Esophagus (tissue), 2 donors: ENCODE measurements around the gene ABHD15. TPM values are rescaled to one million over a fixed set of nuclear protein-coding genes. Genes with fewer than 3 reads are reported as not detected.
A peak's percentile ranks its signal among the peaks of the same experiment; 100 is the strongest.

Source experiments
- H3K27ac ChIP-seq, 2 donors: one replicate each; pipeline ENCODE4 v1.5.1; 2013; ENCODE audit warnings: low read depth in 2 of 2, mild to moderate bottlenecking in 2 of 2, inconsistent platforms in 1 of 2, low read length in 1 of 2, moderate library complexity in 1 of 2
- H3K27me3 ChIP-seq, 2 donors: one replicate each; pipeline ENCODE4 v1.6.1; 2013; ENCODE audit warnings: low read length in 2 of 2, control low read depth in 1 of 2, mild to moderate bottlenecking in 1 of 2; ENCODE audit not compliant: insufficient read depth in 2 of 2, control insufficient read depth in 1 of 2
- H3K36me3 ChIP-seq, 2 donors: one replicate each; pipeline ENCODE4 v1.6.1; 2013; ENCODE audit warnings: low read length in 1 of 2; ENCODE audit not compliant: control insufficient read depth in 2 of 2, insufficient read depth in 2 of 2
- H3K4me1 ChIP-seq, 2 donors: one replicate each; pipeline ENCODE4 v1.6.1; 2013; ENCODE audit warnings: low read length in 1 of 2; ENCODE audit not compliant: control insufficient read depth in 2 of 2, insufficient read depth in 2 of 2
- H3K4me3 ChIP-seq, 2 donors: one replicate each; pipeline ENCODE4 v1.5.1; 2013; ENCODE audit warnings: low read length in 2 of 2, mild to moderate bottlenecking in 2 of 2, low read depth in 1 of 2, moderate library complexity in 1 of 2
- H3K9me3 ChIP-seq, 2 donors: one replicate each; pipeline ENCODE4 v1.6.1; 2013; ENCODE audit warnings: mild to moderate bottlenecking in 2 of 2, low read depth in 1 of 2, low read length in 1 of 2, moderate library complexity in 1 of 2; ENCODE audit not compliant: control insufficient read depth in 2 of 2, insufficient read depth in 1 of 2
- WGBS, 2 donors: extraction: QIAGEN DNeasy Blood & Tissue Kit; methylation state at CpG; one replicate each; pipeline ENCODE4 v1.1.7; 2013; 5-methylcytosine and 5-hydroxymethylcytosine counted together
- polyA plus RNA-seq, 2 donors: library from polyadenylated mRNA; stranded (reverse); fragments of 200-250 nt; gene quantifications; one replicate each; pipeline ENCODE4 v1.2.3, GENCODE V29; 2013
- donor health status: healthy with polysubstance abuse.
- donor health status: Bipolar disorder and iron deficiency.

Gene ABHD15
- polyA plus RNA-seq, 2 donors: 2.6 to 3.0 TPM

GRCh38 chr17:29583324-29584248 lies 16.7 kb upstream of the ABHD15 start:
- H3K9me3 ChIP-seq: no peaks in the 10 kb centered on the region
- no peaks in the 10 kb centered on the region for H3K27me3 ChIP-seq
- H3K36me3 ChIP-seq: peaks cover 2 to 24% of the 10 kb centered on the region in 2 donors
- WGBS, 2 donors: 65 to 77% methylated on average over 16 of the region's 16 CpGs
- H3K4me3 ChIP-seq: no peak overlapping the region
- peak overlapping the region; percentile 40 to 50 for H3K27ac ChIP-seq
- H3K4me1 ChIP-seq: peaks cover 13 to 48% of the 10 kb centered on the region in 2 donors

- 93% methylated on average over 13 of the region's 13 CpGs for WGBS, 2 donors
- H3K9me3 ChIP-seq: no peaks in the 10 kb centered on the region
- no peak overlapping the region for H3K4me3 ChIP-seq
- peak overlapping the region in 1 of 2 donors; percentile 67 for H3K27ac ChIP-seq
- H3K4me1 ChIP-seq: peaks cover 7 to 40% of the 10 kb centered on the region in 2 donors
- H3K27me3 ChIP-seq: no peaks in the 10 kb centered on the region
- H3K36me3 ChIP-seq: peaks cover 2 to 32% of the 10 kb centered on the region in 2 donors
These were observed 15.9 kb upstream of the ABHD15 start for GRCh38 chr17:29582772-29583171.

GRCh38 chr17:29582254-29582765 lies 15.5 kb upstream of the ABHD15 start:
- Histone ChIP-seq H3K4me1 (peaks cover 7 to 38% of the 10 kb centered on the region in 2 donors), H3K27ac (peak overlapping the region in 1 of 2 donors; percentile 67)
- WGBS, 2 donors: 59 to 76% methylated on average over 10 of the region's 10 CpGs

GRCh38 chr17:29581583-29582253 lies 14.9 kb upstream of the ABHD15 start:
- H3K27me3 ChIP-seq: no peaks in the 10 kb centered on the region
- 53 to 70% methylated on average over 20 of the region's 20 CpGs for WGBS, 2 donors
- H3K4me3 ChIP-seq: no peak overlapping the region
- H3K9me3 ChIP-seq: no peaks in the 10 kb centered on the region
- peak overlapping the region; percentile 50 to 68 for H3K27ac ChIP-seq
- H3K4me1 ChIP-seq: peaks cover 7 to 33% of the 10 kb centered on the region in 2 donors
- H3K36me3 ChIP-seq: peaks cover 2 to 38% of the 10 kb centered on the region in 2 donors

More at GRCh38 chr17:29582254-29582765, 15.5 kb upstream of the ABHD15 start:
- H3K9me3 ChIP-seq: no peaks in the 10 kb centered on the region
- H3K4me3 ChIP-seq: no peak overlapping the region
- no peaks in the 10 kb centered on the region for H3K27me3 ChIP-seq
- H3K36me3 ChIP-seq: peaks cover 2 to 32% of the 10 kb centered on the region in 2 donors

GRCh38 chr17:29579866-29580771 lies 13.3 kb upstream of the ABHD15 start:
- H3K36me3 ChIP-seq: peaks cover 6 to 54% of the 10 kb centered on the region in 2 donors
- H3K27me3 ChIP-seq: no peaks in the 10 kb centered on the region
- WGBS, 2 donors: 55 to 57% methylated on average over 15 of the region's 15 CpGs
- peaks cover 7 to 29% of the 10 kb centered on the region in 2 donors for H3K4me1 ChIP-seq
- H3K27ac ChIP-seq: peak overlapping the region; percentile 1 to 27
- H3K4me3 ChIP-seq: no peak overlapping the region
- no peaks in the 10 kb centered on the region for H3K9me3 ChIP-seq

- Histone ChIP-seq H3K27me3 (no peaks in the 10 kb centered on the region), H3K27ac (no peak overlapping the region), H3K9me3 (no peaks in the 10 kb centered on the region), H3K4me1 (peaks cover 7 to 21% of the 10 kb centered on the region in 2 donors), H3K36me3 (peaks cover 6 to 63% of the 10 kb centered on the region in 2 donors), H3K4me3 (no peak overlapping the region)
- 80 to 86% methylated on average over 14 of the region's 14 CpGs for WGBS, 2 donors
These were observed 12.0 kb upstream of the ABHD15 start for GRCh38 chr17:29578626-29579485.

GRCh38 chr17:29577385-29578211 lies 10.8 kb upstream of the ABHD15 start:
- peaks cover 0 to 8% of the 10 kb centered on the region in 2 donors for H3K4me1 ChIP-seq
- H3K4me3 ChIP-seq: no peak overlapping the region
- peaks cover 6 to 58% of the 10 kb centered on the region in 2 donors for H3K36me3 ChIP-seq
- no peaks in the 10 kb centered on the region for H3K9me3 ChIP-seq
- no peak overlapping the region for H3K27ac ChIP-seq
- 58 to 76% methylated on average over 22 of the region's 22 CpGs for WGBS, 2 donors
- H3K27me3 ChIP-seq: no peaks in the 10 kb centered on the region

- no peaks in the 10 kb centered on the region for H3K9me3 ChIP-seq
- 96 to 97% methylated on average over 9 of the region's 9 CpGs for WGBS, 2 donors
- no peak overlapping the region for H3K4me3 ChIP-seq
- peaks cover 4 to 57% of the 10 kb centered on the region in 2 donors for H3K36me3 ChIP-seq
- no peak overlapping the region for H3K27ac ChIP-seq
- peaks cover 2 to 14% of the 10 kb centered on the region in 2 donors for H3K4me1 ChIP-seq
- no peaks in the 10 kb centered on the region for H3K27me3 ChIP-seq
These were observed 10.1 kb upstream of the ABHD15 start for GRCh38 chr17:29577001-29577370.
